WTC11 (cell line): ENCODE results near the gene SEMG2. TPM values are rescaled to one million over a fixed set of nuclear protein-coding genes. Genes with fewer than 3 reads are reported as not detected.

Experiments used
- ATAC-seq: fragments of 200-7000 bp; cut with Tn5 transposase; 2 replicates; pipeline ENCODE4 v1.10.0; 2021; ENCODE audit warnings: mild to moderate bottlenecking, moderate library complexity
- CTCF ChIA-PET: fragments of 300-600 bp; sonication (Branson Sonifier 250); formaldehyde crosslinking; loops from one replicate; lab custom pipeline; 2021; ENCODE audit warnings: antibody characterized with exemption; lab: Charles Lee
- POLR2A ChIA-PET: fragments of 350-600 bp; sonication (Branson Sonifier 250); formaldehyde crosslinking; loops from one replicate; lab custom pipeline; 2021; ENCODE audit warnings: antibody characterized with exemption; lab: Charles Lee
- DNase-seq: peaks from one replicate; pipeline ENCODE4 v3.0.0; 2021; ENCODE audit warnings: low spot score
- H3K27ac Mint-ChIP-seq: 2 replicates; pipeline ENCODE4 v1.8.0; 2021; ENCODE audit warnings: mixed read lengths
- H3K27me3 Mint-ChIP-seq: 2 replicates; pipeline ENCODE4 v1.8.0; 2021; ENCODE audit warnings: low read depth, mild to moderate bottlenecking, moderate library complexity, mixed read lengths
- H3K36me3 Mint-ChIP-seq: 2 replicates; pipeline ENCODE4 v1.8.0; 2021; ENCODE audit warnings: mixed read lengths
- H3K4me1 Mint-ChIP-seq: 2 replicates; pipeline ENCODE4 v1.8.0; 2022; ENCODE audit warnings: mixed read lengths
- H3K4me3 Mint-ChIP-seq: 2 replicates; pipeline ENCODE4 v1.8.0; 2021; ENCODE audit warnings: mild to moderate bottlenecking, moderate library complexity, mixed read lengths
- H3K9me3 Mint-ChIP-seq: 2 replicates; pipeline ENCODE4 v1.8.0; 2021; ENCODE audit warnings: mixed read lengths
- ARID4B ChIP-seq: sonication (generic); formaldehyde crosslinking; IDR thresholded peaks from 2 replicates; pipeline ENCODE4 v1.8.0; 2023; ENCODE audit warnings: missing genetic modification reagents, mild to moderate bottlenecking, borderline replicate concordance
- ATF6 ChIP-seq: sonication (generic); formaldehyde crosslinking; IDR thresholded peaks from 2 replicates; pipeline ENCODE4 v1.8.1; 2023; ENCODE audit warnings: mild to moderate bottlenecking, missing genetic modification reagents
- CREM ChIP-seq: sonication (generic); formaldehyde crosslinking; IDR thresholded peaks from 2 replicates; pipeline ENCODE4 v1.8.1; 2022; ENCODE audit warnings: mild to moderate bottlenecking, missing genetic modification reagents, moderate library complexity
- ESRRA ChIP-seq: sonication (generic); formaldehyde crosslinking; IDR thresholded peaks from 2 replicates; pipeline ENCODE4 v1.8.1; 2022; ENCODE audit warnings: mild to moderate bottlenecking, missing genetic modification reagents, borderline replicate concordance
- FOXK1 ChIP-seq: sonication (generic); formaldehyde crosslinking; IDR thresholded peaks from 2 replicates; pipeline ENCODE4 v1.8.0; 2022; ENCODE audit warnings: mild to moderate bottlenecking, moderate library complexity, missing genetic modification reagents
- GABPB1 ChIP-seq: sonication (generic); formaldehyde crosslinking; IDR thresholded peaks from 2 replicates; pipeline ENCODE4 v1.8.1; 2023; ENCODE audit warnings: mild to moderate bottlenecking, missing genetic modification reagents
- GRHL2 ChIP-seq: fragments of 250-450 bp; sonication (Bioruptor Pico); IDR thresholded peaks from 2 replicates; pipeline ENCODE4 v1.8.0; 2022; ENCODE audit warnings: mild to moderate bottlenecking, moderate library complexity; ENCODE audit not compliant: insufficient replicate concordance, severe bottlenecking
- GTF2I ChIP-seq: fragments of 250-450 bp; sonication (Bioruptor Pico); conservative IDR thresholded peaks from 2 replicates; pipeline ENCODE4 v1.4.0; 2021; ENCODE audit warnings: mild to moderate bottlenecking
- HMGXB4 ChIP-seq: sonication (generic); formaldehyde crosslinking; IDR thresholded peaks from 2 replicates; pipeline ENCODE4 v1.8.1; 2023; ENCODE audit warnings: mild to moderate bottlenecking, moderate library complexity, missing genetic modification reagents
- IRF2 ChIP-seq: sonication (generic); formaldehyde crosslinking; IDR thresholded peaks from 2 replicates; pipeline ENCODE4 v1.8.0; 2022; ENCODE audit warnings: low read depth, missing genetic modification reagents, borderline replicate concordance
- JAZF1 ChIP-seq: fragments of 250-450 bp; sonication (Bioruptor Pico); IDR thresholded peaks from 2 replicates; pipeline ENCODE4 v1.9.0; 2021; ENCODE audit warnings: moderate library complexity, mild to moderate bottlenecking, inconsistent platforms
- JUN ChIP-seq: sonication (generic); formaldehyde crosslinking; IDR thresholded peaks from 2 replicates; pipeline ENCODE4 v1.8.0; 2023; ENCODE audit warnings: mild to moderate bottlenecking, missing genetic modification reagents
- MXD4 ChIP-seq: fragments of 250-450 bp; sonication (Bioruptor Pico); IDR thresholded peaks from 2 replicates; pipeline ENCODE4 v1.8.0; 2021; ENCODE audit warnings: mild to moderate bottlenecking, moderate library complexity, borderline replicate concordance
- NR2C2 ChIP-seq: sonication (generic); formaldehyde crosslinking; IDR thresholded peaks from 2 replicates; pipeline ENCODE4 v1.8.0; 2022; ENCODE audit warnings: mild to moderate bottlenecking, missing genetic modification reagents
- NR3C1 ChIP-seq: sonication (generic); formaldehyde crosslinking; conservative IDR thresholded peaks from 2 replicates; pipeline ENCODE4 v1.8.1; 2023; ENCODE audit warnings: low read depth, mild to moderate bottlenecking, missing genetic modification reagents
- PREB ChIP-seq: sonication (generic); formaldehyde crosslinking; IDR thresholded peaks from 2 replicates; pipeline ENCODE4 v1.8.1; 2022; ENCODE audit warnings: mild to moderate bottlenecking, missing genetic modification reagents, moderate library complexity, borderline replicate concordance
- RORB ChIP-seq: fragments of 250-450 bp; sonication (Bioruptor Pico); IDR thresholded peaks from 2 replicates; pipeline ENCODE4 v1.9.0; 2021; ENCODE audit warnings: mild to moderate bottlenecking
- TCF7 ChIP-seq: sonication (generic); formaldehyde crosslinking; IDR thresholded peaks from 2 replicates; pipeline ENCODE4 v1.8.0; 2022; ENCODE audit warnings: mild to moderate bottlenecking, low read depth, missing genetic modification reagents, moderate library complexity
- TEAD1 ChIP-seq: sonication (generic); formaldehyde crosslinking; IDR thresholded peaks from 2 replicates; pipeline ENCODE4 v1.8.0; 2022; ENCODE audit warnings: mild to moderate bottlenecking, missing genetic modification reagents
- USF1 ChIP-seq: sonication (generic); formaldehyde crosslinking; IDR thresholded peaks from 2 replicates; pipeline ENCODE4 v1.8.0; 2022; ENCODE audit warnings: mild to moderate bottlenecking, missing genetic modification reagents
- ZBTB21 ChIP-seq: sonication (generic); formaldehyde crosslinking; IDR thresholded peaks from 2 replicates; pipeline ENCODE4 v1.8.1; 2023; ENCODE audit warnings: mild to moderate bottlenecking, missing genetic modification reagents, borderline replicate concordance
- ZNF263 ChIP-seq: sonication (generic); formaldehyde crosslinking; IDR thresholded peaks from 2 replicates; pipeline ENCODE4 v1.8.1; 2022; ENCODE audit warnings: low read depth, mild to moderate bottlenecking, moderate library complexity, missing genetic modification reagents
- ZNF281 ChIP-seq: sonication (generic); formaldehyde crosslinking; IDR thresholded peaks from 2 replicates; pipeline ENCODE4 v1.8.0; 2023; ENCODE audit warnings: mild to moderate bottlenecking, missing genetic modification reagents
- total RNA-seq: library from RNA; stranded (reverse); gene quantifications from 3 replicates; pipeline ENCODE4 v1.2.3, GENCODE V29; 2021

SEMG2 gene
- total RNA-seq, 1 experiment from 2014 or later, result not detected

- TF ChIP-seq ATF6 (CRISPR knock-in tag) (no peak), GABPB1 (no peak), TCF7 (CRISPR knock-in tag) (no peak), USF1 (CRISPR knock-in tag) (no peak), MXD4 (CRISPR knock-in tag) (no peak), ARID4B (no peak), ZBTB21 (CRISPR knock-in tag) (no peak), JAZF1 (no peak), RORB (CRISPR knock-in tag) (no peak)
These were observed 31.3 kb upstream of the SEMG2 start (continued) for GRCh38 chr20:45189861-45190260.

- Mint-ChIP-seq H3K27ac (no peak overlapping the region), H3K4me1 (no peaks in the 10 kb centered on the region), H3K27me3 (0 out of 2 replicates have a peak, but pooled peaks cover 4% of the 10 kb centered on the region), H3K9me3 (peaks cover 4% of the 10 kb centered on the region; the same call in 1 of the 2 replicates), H3K4me3 (no peak overlapping the region), H3K36me3 (no peaks in the 10 kb centered on the region)
- no peak for DNase-seq
- ChIA-PET POLR2A (no interaction called here), CTCF (interaction anchor here (2.0 kb wide), 1 partner anchor 38 kb away, joined by 8 read pairs; no protein-coding TSS in a partner anchor)
- ATAC-seq, result no peak
- TF ChIP-seq ESRRA (CRISPR knock-in tag) (no peak), NR3C1 (CRISPR knock-in tag) (no peak), TEAD1 (CRISPR knock-in tag) (no peak), HMGXB4 (CRISPR knock-in tag) (no peak), CREM (CRISPR knock-in tag) (no peak), GTF2I (no peak), USF1 (CRISPR knock-in tag) (no peak), IRF2 (CRISPR knock-in tag) (no peak), FOXK1 (CRISPR knock-in tag) (no peak), ZNF263 (CRISPR knock-in tag) (no peak), GRHL2 (CRISPR knock-in tag) (no peak), JUN (CRISPR knock-in tag) (no peak), ZNF281 (no peak), GABPB1 (no peak), PREB (no peak), NR2C2 (CRISPR knock-in tag) (no peak)
These were observed 29.2 kb upstream of the SEMG2 start for GRCh38 chr20:45191926-45192325.
